NT2/D1 (cell line): ENCODE measurements around the gene IMMP2L.

Source experiments
- DNase-seq: peaks from one replicate; pipeline ENCODE4 v3.0.0-alpha.2; 2011; ENCODE audit warnings: low read depth, low spot score
- H3K27me3 ChIP-seq: 2 replicates; pipeline ENCODE4 v1.6.0; 2011; ENCODE audit warnings: mild to moderate bottlenecking; ENCODE audit not compliant: insufficient read length, insufficient read depth
- H3K36me3 ChIP-seq: 2 replicates; pipeline ENCODE4 v1.6.1; 2011; ENCODE audit warnings: mild to moderate bottlenecking, low read length, mixed read lengths; ENCODE audit not compliant: insufficient read depth, insufficient read length
- H3K4me1 ChIP-seq: 2 replicates; pipeline ENCODE4 v1.5.1; 2011; ENCODE audit not compliant: insufficient read depth, insufficient read length
- H3K4me3 ChIP-seq: 2 replicates; pipeline ENCODE4 v1.5.1; 2011; ENCODE audit warnings: low read depth; ENCODE audit not compliant: insufficient read length
- H3K9ac ChIP-seq: 2 replicates; pipeline ENCODE4 v1.6.0; 2011; ENCODE audit warnings: low read depth; ENCODE audit not compliant: insufficient read length
- H3K9me3 ChIP-seq: 2 replicates; pipeline ENCODE4 v1.5.1; 2011; ENCODE audit warnings: mild to moderate bottlenecking, low read length; ENCODE audit not compliant: insufficient read depth
- SUZ12 ChIP-seq: IDR thresholded peaks from 2 replicates; pipeline ENCODE4 v1.6.1; 2011; ENCODE audit not compliant: insufficient read length, insufficient read depth; ENCODE audit errors: extremely low read depth
- YY1 ChIP-seq: IDR thresholded peaks from 2 replicates; pipeline ENCODE4 v1.6.1; 2011; ENCODE audit not compliant: insufficient read length, insufficient read depth
- ZNF274 ChIP-seq: IDR thresholded peaks from 2 replicates; pipeline ENCODE4 v1.6.1; 2011; ENCODE audit warnings: mild to moderate bottlenecking, low read depth, low read length

The IMMP2L gene

DNA sequence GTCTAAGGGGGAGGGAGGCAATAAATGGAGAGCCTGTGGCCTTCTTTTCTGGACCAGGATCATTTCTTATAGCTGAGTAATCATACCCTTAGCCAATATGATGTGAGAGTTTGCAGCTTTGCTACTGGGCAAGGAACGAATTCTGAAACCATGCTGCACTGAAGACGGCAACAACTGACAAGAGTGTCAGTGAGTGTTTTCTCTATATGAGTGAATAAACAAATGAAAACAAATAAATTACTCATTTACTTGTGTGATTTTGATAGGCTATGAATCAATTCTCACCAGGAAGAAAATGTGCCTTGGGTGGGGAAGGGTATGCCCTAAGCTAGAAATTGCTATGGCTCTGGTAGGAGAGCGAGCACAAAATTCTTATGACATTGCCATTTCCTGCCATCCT lies 550.8 kb downstream of the IMMP2L start:
- no peaks in the 10 kb centered on the region for H3K27me3 ChIP-seq
- no peaks in the 10 kb centered on the region for H3K36me3 ChIP-seq
- no peaks in the 10 kb centered on the region for H3K9me3 ChIP-seq
- no peaks in the 10 kb centered on the region for H3K4me1 ChIP-seq
- no peak overlapping the region for H3K9ac ChIP-seq
- no peak overlapping the region for H3K4me3 ChIP-seq
- DNase-seq, result no peak
- no peak for TF ChIP-seq SUZ12
- no peak for TF ChIP-seq YY1
- no peak for TF ChIP-seq ZNF274

DNA sequence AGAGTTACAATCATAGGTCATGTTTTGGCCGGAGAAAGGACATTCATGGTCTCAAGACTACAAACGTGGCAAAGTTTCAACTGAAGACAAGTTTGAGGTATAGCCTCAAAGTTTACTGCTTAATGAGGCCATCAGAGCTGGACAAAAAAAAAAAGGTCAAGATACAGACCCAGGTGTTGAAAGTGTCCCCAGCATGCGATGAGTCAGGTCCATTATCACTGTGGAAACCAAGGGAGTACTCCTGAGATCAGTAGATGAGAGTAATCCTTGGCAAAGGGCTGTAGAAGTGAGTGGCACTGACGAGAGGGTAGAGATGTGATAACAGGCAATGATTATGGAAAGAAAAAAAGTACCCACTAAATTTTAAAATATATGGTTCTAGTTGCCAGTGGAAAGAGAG lies 551.5 kb downstream of the IMMP2L start:
- no peaks in the 10 kb centered on the region for H3K36me3 ChIP-seq
- DNase-seq, result no peak
- no peaks in the 10 kb centered on the region for H3K9me3 ChIP-seq
- H3K4me1 ChIP-seq, result no peaks in the 10 kb centered on the region
- no peak for TF ChIP-seq SUZ12
- H3K9ac ChIP-seq, result no peak overlapping the region
- no peak overlapping the region for H3K4me3 ChIP-seq
- H3K27me3 ChIP-seq, result no peaks in the 10 kb centered on the region

DNA sequence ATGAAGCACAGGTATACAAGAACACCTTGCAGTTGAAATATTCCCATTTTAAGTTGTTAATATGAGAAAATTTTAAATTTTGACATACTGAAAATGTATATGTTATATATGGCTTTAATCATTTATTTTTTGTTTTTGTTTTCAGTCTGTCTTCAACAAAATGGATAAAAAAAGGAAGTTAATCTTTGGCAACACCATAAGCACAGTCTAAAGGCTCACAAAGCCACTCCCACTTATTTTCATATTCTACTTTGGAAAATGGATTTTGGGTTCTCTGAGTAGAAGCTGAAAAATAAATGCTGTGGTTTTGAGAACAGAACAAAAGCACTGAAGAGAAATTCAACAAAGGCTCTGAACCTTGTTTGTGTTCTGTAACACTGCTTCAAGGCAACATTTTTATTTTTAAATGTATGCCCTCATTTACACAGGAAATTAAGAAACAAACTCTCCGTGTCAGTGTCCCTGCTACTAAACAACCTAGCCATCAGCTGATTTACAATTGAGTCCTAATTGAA lies 552.7 kb downstream of the IMMP2L start:
- H3K9me3 ChIP-seq, result no peaks in the 10 kb centered on the region
- no peaks in the 10 kb centered on the region for H3K4me1 ChIP-seq
- no peak for DNase-seq
- H3K9ac ChIP-seq, result no peak overlapping the region
- H3K4me3 ChIP-seq, result no peak overlapping the region
- no peak for TF ChIP-seq YY1
- no peak for TF ChIP-seq SUZ12
- no peak for TF ChIP-seq ZNF274
- no peaks in the 10 kb centered on the region for H3K27me3 ChIP-seq
- H3K36me3 ChIP-seq, result no peaks in the 10 kb centered on the region

DNA sequence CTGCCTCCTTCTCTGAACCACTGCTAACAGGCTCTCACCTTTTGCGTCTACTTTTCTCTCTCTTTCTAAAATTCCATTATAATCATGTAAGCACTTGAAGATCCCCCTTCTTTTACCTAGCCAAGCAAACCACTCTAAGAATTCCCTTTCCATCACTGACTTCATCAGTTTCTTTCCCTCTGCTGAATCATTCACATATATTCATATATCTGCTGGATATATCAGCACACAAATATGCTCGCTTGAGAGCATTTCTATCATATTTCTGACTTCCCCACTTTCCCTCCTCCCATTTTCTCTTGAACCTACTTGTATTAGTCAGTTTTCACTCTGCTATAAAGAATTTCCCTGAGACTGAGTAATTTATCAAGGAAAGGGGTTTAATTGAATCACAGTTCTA lies 555.6 kb downstream of the IMMP2L start:
- H3K4me3 ChIP-seq, result no peak overlapping the region
- H3K9me3 ChIP-seq, result no peaks in the 10 kb centered on the region
- H3K4me1 ChIP-seq, result no peaks in the 10 kb centered on the region
- DNase-seq, result no peak
- no peaks in the 10 kb centered on the region for H3K27me3 ChIP-seq
- no peak for TF ChIP-seq SUZ12
- TF ChIP-seq ZNF274, result no peak
- TF ChIP-seq YY1, result no peak
- H3K36me3 ChIP-seq, result no peaks in the 10 kb centered on the region
- H3K9ac ChIP-seq, result no peak overlapping the region

- no peak overlapping the region for H3K9ac ChIP-seq
- DNase-seq, result no peak
- H3K9me3 ChIP-seq, result no peaks in the 10 kb centered on the region
- TF ChIP-seq YY1 (no peak), ZNF274 (no peak), SUZ12 (no peak)
- H3K36me3 ChIP-seq, result no peaks in the 10 kb centered on the region
- no peaks in the 10 kb centered on the region for H3K27me3 ChIP-seq
- no peaks in the 10 kb centered on the region for H3K4me1 ChIP-seq
- H3K4me3 ChIP-seq, result no peak overlapping the region
Observed at GRCh38 chr7:111006040-111006439, 556.3 kb downstream of the IMMP2L start.

GRCh38 chr7:111005445-111005844 lies 556.8 kb downstream of the IMMP2L start:
- Histone ChIP-seq H3K9ac (no peak overlapping the region), H3K4me1 (no peaks in the 10 kb centered on the region), H3K27me3 (no peaks in the 10 kb centered on the region), H3K9me3 (no peaks in the 10 kb centered on the region), H3K36me3 (no peaks in the 10 kb centered on the region), H3K4me3 (no peak overlapping the region)
- no peak for TF ChIP-seq ZNF274
- no peak for DNase-seq

- no peaks in the 10 kb centered on the region for H3K36me3 ChIP-seq
- no peak overlapping the region for H3K9ac ChIP-seq
- TF ChIP-seq SUZ12 (no peak), ZNF274 (no peak), YY1 (no peak)
- no peaks in the 10 kb centered on the region for H3K27me3 ChIP-seq
- no peak overlapping the region for H3K4me3 ChIP-seq
- DNase-seq, result no peak
- no peaks in the 10 kb centered on the region for H3K9me3 ChIP-seq
- no peaks in the 10 kb centered on the region for H3K4me1 ChIP-seq
Observed at GRCh38 chr7:111004310-111004901, 557.9 kb downstream of the IMMP2L start.

GRCh38 chr7:111003883-111004282 lies 558.4 kb downstream of the IMMP2L start:
- Histone ChIP-seq H3K9me3 (no peaks in the 10 kb centered on the region), H3K4me3 (no peak overlapping the region), H3K9ac (no peak overlapping the region), H3K4me1 (no peaks in the 10 kb centered on the region), H3K27me3 (no peaks in the 10 kb centered on the region), H3K36me3 (no peaks in the 10 kb centered on the region)
- TF ChIP-seq SUZ12 (no peak), ZNF274 (no peak), YY1 (no peak)
- no peak for DNase-seq
